Skin of body (tissue), 2 donors: Measurements from ENCODE around the gene CTBP2. TPM values are rescaled to one million over a fixed set of nuclear protein-coding genes. Genes with fewer than 3 reads are reported as not detected.

Experiments
- DNase-seq: peaks from one replicate; lab custom pipeline; 2025; lab: John Stamatoyannopoulos, UW
- total RNA-seq: library from RNA; depleted of rRNA; stranded (reverse); fragments of >200 nt; gene quantifications from one replicate; pipeline ENCODE4 v1.2.3, GENCODE V29; 2014

The CTBP2 gene
- total RNA-seq, 1 donor from 2014 or later = 36.7 TPM

- no peak for DNase-seq
These were observed 53.0 kb downstream of the CTBP2 start for GRCh38 chr10:125107166-125107949.

GRCh38 chr10:125106586-125106985 is 53.8 kb downstream of the CTBP2 start:
- DNase-seq = no peak

- DNase-seq = no peak
These were observed 54.6 kb downstream of the CTBP2 start for GRCh38 chr10:125105706-125106255.

- no peak for DNase-seq
These were observed 55.2 kb downstream of the CTBP2 start for GRCh38 chr10:125105155-125105554.

DNA sequence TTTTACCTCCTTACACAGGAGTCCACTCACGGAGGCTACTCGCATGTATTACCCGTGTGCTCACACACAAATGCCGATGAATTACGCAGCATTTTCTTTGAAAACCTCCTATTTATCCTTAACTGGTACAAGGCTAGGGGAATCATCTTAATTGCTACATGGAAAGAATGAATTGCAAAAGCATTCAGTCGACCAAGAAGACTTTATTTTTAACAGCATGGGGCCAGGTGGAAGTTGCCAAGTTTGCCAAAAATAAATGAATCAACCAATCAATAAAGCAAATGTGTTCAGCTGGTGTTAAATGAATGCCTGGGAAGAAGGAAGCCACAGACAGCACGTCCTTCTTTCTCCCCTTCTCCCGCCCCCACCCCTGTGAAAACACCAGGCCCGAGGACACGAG is 55.8 kb downstream of the CTBP2 start:
- DNase-seq = no peak

DNA sequence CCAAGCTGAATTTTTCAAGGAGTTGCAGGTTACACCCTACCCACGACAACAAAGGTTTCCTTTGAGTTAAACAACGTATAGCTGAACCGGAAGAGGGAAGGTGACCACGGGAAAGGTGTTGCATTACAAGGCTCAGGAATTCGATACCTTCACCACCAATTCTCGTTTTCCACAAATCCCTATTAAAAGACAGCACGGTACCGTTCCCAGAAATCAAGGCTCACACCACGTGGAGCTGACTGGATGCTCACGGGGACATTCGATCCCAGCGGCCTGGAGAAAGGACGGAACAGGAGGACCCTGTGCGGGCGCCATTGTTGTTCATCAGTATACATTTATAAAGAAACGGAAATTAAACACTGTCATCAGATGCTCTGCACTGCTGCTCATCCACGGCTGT is 56.4 kb downstream of the CTBP2 start:
- no peak for DNase-seq

GRCh38 chr10:125103466-125103865 is 56.9 kb downstream of the CTBP2 start:
- no peak for DNase-seq

DNA sequence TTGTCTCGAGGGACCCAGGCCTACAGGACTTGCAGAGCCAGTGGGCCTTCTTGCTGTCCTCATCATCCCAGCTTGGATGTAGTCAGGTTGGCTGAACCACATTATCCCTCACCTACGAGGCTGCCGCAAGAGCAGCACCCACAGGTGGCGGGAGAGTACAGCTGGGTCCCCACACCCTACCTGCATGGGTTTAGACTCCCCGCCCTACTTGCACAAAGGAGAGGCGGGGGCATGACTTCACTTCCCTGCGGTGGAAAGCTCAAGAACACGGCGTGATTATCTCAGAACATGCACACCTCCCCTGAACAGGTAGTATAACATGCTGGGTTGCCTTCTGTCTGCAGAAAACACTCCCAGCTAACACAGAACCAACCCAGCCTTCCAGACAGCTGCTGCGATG is 57.5 kb downstream of the CTBP2 start:
- no peak for DNase-seq

DNA sequence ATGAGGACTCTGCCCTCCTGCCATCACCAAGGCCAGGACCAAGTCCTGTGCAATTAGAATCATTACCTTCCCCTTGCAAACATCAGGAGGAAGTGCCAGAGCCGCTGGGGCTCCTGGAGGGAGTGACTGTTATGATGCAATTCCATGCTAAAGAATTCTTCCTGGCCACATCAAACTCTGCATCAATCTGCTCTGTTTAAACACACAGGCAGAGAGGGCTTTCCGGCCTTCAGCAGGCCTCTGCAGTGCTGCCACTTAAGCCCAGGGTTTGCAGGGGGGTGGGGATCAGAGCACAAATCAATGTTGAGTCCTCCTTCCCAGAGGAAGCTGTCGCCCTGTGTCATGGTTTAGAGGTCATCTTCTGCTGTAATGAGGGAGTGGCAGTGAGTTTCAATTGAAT is 58.1 kb downstream of the CTBP2 start:
- no peak for DNase-seq

DNA sequence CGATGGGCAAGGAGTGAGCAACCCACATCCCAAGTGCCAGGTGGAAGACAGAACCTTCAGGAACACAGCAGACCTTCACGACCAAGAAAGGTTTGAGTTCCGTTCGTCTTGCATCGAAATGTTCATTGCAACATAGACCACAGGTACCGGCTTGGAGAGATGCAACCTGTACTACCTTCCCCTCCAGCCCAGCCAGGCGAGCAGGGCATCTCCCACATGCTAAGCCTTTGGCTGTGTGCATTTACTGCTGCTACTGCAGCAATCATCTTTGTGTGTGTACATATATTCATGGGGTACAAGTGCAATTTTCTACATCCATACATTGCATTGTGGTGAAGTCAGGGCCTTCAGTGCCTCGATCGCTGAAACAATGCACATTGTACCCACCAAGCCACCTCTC is 58.8 kb downstream of the CTBP2 start:
- no peak for DNase-seq

DNA sequence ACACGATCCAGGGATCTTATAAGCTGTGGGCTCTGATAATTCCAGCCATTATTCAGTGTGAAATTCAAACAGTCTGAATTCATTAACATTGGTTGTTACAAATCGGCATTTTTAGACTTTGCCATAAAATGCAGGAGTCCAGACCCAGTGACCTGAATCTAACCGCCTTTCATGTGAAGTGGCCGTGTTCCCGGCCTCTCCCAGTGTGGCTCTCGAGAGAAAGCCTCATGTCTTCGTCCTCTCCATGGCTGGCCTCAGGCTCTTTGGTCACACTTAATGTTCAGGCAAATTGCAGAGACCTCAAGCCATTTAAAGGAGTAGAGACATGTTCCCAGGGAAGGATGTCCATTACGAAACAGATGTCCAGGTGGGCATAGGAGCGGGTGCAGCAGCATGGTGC is 59.3 kb downstream of the CTBP2 start:
- DNase-seq = no peak

- no peak for DNase-seq
These were observed 62.8 kb downstream of the CTBP2 start for GRCh38 chr10:125097409-125098070.

DNA sequence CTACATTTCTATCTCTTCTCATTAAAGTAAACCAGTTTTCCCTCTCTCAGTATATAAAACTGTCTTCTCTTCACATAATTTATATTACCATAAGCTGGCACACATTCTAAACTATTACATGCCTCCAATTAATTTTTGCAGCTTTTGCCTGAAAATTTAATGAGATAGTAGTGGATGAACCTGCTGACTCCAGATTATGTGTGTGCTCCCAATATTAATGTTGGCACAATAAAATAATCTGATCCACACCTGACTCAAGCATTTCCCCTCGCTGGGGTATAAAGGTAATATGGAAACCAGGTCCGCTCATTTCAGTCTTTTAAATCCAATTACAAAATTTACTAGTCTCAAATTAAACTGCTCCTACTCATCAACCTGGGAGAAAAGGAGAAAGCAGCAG is 63.4 kb downstream of the CTBP2 start:
- no peak for DNase-seq

DNA sequence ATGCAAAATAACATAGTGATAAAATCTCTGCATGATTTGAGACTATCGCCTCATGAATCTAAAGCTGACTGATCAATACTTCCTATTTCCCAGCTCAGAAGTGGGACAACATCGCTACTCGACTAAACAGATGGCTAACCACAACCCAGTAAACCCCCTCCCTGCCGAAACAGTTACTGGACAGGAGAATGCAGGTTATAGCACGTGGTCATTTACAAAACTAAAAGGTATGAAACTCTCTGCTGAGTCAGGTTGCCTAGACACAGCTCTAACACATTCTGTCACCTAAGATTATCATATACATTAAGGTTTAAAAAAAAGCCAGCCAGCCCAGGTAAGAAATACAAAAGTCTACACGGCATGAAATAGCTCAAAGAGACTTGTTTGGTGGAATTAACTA is 64.0 kb downstream of the CTBP2 start:
- DNase-seq = no peak

- DNase-seq = no peak
These were observed 64.6 kb downstream of the CTBP2 start for GRCh38 chr10:125095776-125096175.

- DNase-seq = no peak
These were observed 65.1 kb downstream of the CTBP2 start for GRCh38 chr10:125095228-125095627.

DNA sequence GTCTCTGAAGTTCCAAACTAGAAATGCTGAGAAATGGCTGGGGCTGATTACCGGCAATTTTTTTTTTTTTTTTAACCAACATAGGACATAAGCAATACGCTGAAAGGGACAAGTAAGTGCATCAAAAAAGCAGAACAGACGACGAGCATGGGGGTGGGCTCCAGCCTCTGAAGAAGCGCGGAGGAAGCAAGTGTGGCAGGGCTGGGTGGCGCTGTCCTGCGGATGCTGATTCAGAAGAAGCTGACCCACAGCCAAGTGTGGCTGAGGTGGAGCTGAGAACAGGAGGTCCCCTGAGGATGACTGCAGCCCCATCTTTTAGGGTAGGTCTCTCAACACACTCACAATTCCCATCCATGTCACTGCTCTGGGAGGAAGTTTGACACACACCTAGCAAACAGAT is 65.6 kb downstream of the CTBP2 start:
- no peak for DNase-seq

- DNase-seq = peak; percentile 63
These were observed 66.2 kb downstream of the CTBP2 start for GRCh38 chr10:125093974-125094705.

DNA sequence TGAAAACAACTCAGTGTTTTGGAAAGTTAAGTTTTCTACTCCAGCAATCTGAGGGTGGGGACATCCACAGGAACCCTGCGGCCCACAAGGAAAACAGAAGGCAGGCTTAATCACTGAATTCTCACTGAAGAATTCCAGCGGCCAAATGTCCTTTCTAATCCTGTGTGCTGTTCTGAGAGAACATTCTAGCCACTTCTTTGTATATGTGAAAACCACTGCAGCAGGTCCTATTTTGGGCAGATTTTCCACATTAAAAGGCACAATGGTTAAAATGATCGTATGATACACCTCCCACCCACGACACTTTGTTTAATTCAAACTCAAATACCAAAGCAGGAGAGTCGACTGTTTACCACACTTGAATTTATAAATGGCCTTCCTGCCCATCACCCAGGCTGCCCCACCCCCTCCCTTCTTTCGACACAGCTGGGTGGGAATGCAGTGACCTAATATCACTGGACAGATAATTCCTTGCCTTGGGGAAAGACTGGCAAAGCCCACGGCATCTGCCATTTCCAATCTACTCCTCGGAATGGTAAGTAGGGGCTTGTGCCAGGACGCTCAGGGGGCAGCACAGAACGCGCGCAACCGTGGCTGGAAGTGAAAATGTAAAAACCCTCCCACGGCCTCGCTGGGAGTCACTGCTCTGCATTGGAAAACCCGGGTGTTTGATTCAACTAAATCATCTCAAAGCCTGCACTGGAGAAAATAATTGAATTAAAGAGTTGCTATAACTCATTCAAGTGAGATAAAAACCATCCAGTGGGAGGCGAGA is 67.0 kb downstream of the CTBP2 start:
- DNase-seq = peak; percentile 47

GRCh38 chr10:125092564-125093031 is 67.8 kb downstream of the CTBP2 start:
- DNase-seq = no peak

DNA sequence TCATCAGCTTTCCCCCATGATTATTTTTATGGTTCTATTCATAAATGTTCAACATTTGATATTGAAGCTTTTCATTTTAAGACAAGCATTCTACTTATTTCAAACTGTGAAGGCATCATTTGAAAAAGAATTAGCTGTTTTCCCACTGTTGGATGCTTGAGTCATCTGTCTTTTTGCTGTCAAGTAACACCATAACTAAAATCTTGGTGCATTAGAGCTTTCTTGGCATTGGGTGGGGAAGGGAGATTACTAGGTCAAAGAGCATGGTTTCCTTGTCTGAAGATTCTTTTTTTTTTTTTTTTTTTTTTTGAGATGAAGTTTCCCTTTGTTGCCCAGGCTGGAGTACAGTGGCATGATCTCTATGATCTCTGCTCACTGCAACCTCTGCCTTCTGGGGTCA is 68.5 kb downstream of the CTBP2 start:
- no peak for DNase-seq
